NCI-H69 (cell line): ENCODE measurements around the gene TOB1.

ENCODE experiments used
- DNase-seq: peaks from one replicate; lab custom pipeline; 2025; lab: John Stamatoyannopoulos, UW

TOB1 gene, protein sequence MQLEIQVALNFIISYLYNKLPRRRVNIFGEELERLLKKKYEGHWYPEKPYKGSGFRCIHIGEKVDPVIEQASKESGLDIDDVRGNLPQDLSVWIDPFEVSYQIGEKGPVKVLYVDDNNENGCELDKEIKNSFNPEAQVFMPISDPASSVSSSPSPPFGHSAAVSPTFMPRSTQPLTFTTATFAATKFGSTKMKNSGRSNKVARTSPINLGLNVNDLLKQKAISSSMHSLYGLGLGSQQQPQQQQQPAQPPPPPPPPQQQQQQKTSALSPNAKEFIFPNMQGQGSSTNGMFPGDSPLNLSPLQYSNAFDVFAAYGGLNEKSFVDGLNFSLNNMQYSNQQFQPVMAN

DNA sequence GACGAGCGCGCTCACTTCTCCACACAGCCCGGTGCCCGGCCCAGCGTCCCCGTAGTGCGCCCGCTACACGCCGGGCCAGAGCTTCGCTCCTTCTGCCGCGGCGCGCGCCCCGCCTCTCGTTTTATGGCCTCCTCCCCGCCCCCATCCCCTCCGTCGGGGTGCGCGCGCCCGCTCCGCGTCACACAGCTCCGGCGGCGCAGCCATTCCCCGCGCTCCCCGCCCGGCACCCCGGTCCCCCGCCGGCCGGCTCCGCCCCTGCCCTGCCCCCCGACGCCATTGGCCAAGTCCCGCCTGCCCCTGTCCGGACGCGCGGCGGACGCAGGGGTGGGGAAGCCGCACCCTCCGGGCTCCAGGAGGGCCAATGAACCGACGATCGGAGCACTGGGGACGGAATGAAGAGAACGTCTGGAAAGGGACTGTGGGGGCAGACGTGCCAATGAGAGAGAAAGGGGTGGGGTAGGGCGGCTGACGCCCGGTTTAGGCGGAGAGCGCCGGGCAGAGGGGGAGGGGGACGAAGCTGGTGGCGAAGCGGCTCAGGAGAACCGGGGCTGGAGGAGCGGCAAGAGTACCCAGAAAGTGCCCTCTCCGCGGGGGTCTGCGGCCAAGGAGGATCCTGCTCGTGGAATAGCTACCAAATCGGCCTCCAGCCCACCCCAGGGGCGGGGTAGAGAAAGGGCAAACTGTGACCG lies at the start of gene TOB1:
TSS of gene TOB1 (minus strand) at position 94 of the 689 bp plus-strand sequence. CDS start 2,337 bp downstream, outside the sequence.
- peak; percentile 100 for DNase-seq

DNA sequence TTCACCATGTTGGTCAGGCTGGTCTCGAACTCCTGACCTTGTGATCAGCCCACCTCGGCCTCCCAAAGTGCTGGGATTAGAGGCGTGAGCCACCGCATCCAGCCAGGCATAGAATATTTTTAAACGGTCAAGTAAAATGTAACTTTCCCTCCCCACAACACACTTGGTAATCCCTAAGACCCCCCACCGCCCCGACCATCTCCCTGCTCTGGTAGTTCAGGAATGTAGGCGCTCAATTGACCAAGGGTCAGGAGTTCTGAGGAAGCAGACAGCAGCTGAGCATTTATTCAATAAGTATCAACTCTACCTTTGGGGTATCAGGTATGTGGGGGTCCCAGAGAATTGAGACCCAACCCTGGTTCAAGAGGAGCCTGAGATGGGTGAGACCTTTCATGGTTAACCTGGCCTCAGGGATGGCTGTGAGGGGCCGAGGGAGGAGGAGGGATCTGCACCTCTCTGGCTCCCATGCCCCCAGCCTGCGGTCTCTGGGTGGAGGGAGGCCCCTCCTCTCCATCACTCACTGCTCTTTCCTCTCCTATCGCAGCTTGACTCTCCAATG lies 48.4 kb upstream of the TOB1 start:
- no peak for DNase-seq

DNA sequence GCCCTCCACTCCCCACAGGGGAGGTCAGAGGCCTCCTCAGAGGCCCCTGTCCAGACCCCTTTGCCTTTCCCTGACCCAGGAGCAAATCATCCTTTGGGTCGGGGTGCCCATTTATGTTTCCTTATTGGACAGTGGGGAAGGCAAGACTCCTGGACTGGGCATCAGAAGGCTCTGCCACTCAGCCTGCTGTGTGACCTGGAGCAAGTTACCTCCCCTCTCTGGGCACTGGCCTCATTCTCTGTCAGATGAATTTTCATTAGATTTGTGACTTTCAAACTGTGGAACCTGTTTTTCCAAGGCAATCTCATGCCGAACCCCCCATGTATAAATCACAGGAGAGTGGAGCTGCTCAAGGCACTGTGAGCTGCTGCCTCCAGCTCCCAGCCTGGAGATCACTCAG lies 47.0 kb upstream of the TOB1 start:
- no peak for DNase-seq

DNA sequence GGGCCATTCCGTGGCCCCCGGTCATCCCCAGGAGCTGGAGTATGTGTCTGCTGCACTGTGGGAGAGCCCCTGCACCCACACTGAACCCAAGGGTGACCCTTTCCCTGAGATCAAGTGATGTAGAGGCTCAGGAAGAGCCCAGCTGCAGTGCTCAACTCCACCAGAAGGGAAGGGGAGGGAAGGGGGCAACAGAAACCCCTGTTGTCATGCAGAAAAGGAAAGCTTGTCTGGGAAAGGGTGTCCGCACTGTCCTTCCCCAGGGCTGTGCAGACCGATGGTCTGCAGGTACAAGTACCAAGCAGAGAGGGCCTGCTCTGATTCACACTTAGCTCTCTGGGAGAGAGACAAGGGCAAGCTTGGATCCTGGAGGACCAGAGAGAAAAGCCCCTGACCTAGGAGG lies 45.7 kb upstream of the TOB1 start:
- DNase-seq: no peak

DNA sequence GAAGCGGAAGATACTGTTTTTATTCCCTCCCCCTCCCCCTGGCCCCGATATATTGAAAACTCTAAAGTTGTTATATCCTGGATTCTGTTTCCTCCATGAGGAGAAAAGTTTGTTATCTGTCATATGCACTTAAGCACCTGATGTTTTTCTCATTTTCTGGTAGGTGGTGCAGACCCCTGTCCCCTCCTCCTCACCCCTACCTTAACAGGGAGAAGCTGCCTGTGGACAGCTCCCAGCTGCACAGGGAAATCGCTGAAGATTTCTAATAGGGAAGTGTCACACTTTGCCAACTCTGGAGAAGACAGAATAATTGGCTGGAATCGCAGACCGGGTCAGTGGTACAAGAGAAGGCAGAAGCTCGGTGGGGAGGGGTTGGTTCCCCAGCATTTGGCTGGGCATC lies 45.3 kb upstream of the TOB1 start:
- no peak for DNase-seq

DNA sequence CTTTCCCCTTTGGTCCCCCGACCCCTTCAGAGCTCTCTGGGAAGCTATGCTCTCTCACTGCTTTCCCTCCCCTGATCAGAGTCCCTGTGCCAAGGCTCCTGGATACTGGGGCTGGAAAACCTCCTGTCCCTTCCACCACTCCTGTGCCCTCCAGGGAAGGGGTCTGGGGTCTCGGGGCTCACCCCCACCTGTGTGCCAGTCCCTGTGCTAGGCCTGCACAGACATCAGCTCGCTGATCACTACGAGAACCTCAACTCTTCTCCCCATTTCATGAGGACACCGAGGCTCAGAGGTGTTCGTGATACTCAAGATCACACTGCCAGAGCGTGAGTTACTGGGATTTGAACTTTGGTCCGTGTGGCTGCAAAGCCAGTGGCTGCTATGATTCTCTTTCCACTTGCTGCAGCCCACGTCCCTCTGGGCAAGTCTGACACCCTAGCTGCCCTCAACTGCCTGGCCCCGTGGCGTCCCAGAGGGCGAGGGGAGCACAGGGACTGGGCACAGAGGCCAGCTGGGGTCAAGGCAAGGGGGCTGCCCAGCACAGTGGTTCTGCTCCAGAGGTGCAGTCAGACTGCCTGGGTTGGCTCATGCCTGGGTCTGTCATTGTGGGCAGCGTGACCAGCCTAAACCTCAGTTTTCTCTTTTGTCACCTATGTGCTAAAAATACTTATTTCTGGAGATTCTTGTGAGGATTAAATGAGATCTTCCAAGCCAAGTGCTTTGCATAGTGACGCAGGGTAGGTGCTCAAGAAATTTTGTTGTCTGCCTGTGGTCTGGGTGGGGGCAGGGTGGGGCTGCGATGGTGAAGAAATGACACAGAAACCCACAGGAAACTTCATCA lies 43.8 kb upstream of the TOB1 start:
- DNase-seq: no peak

DNA sequence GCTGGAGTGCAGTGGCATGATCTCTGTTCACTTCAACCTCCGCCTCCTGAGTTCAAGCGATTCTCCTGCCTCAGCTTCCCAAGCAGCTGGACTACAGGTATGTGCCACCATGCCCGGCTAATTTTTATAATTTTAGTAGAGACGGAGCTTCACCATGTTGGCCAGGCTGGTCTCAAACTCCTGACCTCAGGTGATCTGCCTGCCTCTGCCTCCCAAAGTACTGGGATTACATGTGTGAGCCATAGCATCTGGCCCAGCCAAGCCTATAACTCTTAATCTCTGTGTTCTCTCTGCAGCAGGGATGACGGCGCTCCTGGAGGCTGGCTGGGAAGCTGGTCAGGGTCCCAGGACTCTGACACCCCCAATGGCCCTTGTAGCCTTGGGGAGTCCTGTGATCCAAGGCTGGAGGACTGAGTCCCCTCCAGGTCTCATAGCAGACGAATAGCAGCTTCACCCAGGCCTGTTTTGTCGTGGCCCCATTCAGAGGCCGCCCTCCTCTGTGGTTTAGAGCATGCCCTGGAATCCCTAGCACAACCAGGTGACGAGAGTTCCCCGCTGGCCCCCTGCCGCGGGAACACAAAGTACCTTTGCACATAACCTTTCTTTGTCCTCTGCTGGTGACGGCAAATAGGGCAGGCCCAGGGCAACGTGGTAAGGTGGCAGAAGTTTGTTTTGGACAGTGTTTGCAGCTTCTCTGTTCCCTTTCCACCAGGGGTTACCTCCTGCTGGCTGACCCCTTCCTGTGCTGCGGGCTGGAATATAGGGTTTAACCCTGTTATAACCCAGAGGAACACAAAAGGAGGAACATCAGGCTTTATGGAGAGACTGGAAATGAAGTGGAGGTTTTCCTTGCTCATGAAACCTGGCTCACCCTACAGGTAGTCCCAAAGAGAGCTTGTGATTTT lies 43.0 kb upstream of the TOB1 start:
- DNase-seq: peak; percentile 90

DNA sequence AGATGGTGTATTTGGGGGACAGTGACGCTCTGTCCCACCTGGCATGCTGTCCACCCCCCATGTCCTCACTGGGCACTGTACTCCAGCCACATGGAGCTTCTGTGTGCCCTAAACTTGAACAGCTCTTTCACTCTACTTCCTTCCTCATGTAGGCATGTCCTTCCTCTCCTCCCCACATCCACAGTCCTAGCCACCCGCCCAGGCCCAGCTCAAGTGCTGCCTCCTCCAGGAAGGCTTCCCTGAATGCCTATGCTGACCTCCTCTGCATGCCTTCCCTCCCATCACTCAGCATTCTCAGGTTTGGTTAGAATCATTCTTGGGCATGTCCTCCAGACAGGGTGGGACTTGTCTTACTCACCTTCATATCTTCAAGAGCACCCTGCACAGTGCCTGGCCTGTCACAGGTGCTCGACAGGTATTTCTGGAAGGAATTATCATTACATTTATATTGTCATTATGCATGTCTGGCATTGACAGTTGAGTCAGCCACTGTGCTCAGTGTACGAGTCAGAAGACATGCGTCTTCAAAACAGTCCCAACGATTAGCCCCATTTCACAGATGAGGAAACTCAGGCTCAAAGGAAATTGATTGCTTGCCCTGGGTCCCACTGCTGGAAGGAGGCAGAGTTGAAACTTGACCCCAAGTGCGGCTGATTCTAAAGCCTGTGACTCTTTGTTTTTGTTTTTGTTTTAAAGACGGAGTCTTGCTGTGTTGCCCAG lies 42.1 kb upstream of the TOB1 start:
- no peak for DNase-seq

DNA sequence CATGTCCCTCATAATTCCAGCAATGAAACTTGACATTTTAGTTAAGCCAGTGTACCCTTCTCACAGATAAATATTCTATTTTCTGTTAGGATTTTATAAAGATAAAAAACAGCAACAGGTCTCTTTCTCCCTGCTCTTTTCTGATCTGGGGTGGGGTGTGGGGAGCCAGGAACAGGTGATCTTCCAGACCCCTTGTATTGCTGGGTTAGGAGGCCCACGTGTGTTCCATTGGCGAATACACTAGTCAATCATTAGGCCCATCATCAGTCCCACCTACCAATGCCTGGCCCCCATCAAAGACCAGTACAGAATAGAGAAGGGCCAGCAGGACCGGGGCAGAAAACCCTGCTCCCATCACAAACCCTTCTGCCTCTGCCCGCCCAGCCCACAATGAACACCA lies 40.3 kb upstream of the TOB1 start:
- DNase-seq: no peak

DNA sequence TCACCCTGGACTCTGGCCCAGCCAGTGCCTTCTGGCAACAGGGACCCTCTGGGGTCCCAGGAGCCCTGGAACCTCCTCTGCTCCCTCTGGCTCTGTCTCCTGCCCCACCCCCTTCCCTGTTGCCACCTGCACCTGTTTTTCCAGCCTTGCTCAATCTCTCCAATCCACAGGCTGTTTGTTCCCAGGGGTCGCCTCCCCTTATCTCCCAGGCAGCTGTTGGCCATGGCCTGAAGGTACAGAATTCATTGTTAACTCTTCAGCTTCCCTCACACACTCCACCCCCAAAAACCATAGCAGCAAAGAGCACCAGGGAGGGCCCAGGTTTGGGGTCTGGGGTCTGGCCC lies 39.3 kb upstream of the TOB1 start:
- peak; percentile 95 for DNase-seq

DNA sequence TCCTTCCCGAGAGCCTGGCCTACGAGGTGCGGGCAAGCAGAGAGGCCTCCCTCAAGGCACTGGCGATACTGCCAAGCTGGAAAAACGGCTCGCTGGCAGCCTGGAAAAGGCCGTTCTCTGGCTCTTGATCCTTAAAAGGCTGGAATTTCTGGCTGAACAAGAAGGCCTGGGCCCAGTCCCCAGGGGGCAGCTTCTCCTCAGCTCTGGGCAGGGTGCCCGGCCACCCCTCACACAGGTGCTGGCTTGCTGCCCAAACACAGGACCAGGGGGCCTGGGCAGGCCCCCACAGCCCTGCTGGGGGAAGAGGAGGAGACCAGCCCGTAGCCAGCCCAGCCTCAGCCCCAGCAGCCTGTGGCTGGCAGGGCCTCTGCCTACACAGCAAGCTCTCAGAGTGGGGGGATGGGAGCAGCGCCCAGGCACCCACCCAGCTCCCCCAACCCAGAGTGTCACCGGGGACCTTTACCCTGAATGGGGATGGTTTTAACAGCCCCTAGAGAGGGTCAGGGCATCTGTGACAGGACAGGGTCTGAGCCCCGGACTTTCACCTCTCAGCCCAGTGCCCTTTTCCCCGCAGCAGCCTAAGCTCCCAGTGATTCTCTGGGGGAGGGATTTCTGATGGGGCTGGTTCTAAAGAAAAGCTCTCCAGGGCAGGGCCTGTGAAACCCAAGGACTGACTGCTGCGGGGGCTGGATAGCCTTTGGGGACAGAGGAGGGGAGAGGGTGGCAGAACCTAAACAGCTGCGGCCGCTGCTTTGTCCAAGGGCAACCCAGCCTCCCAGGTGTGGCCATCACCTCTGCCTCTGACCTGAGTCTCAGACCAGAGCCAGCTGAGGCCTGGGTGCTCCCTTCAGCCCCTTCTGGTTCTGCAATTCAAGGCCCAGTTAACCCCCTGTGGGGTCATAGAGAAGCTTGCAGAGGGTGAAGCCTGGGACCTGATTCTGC lies 38.6 kb upstream of the TOB1 start:
- DNase-seq: peak; percentile 97

DNA sequence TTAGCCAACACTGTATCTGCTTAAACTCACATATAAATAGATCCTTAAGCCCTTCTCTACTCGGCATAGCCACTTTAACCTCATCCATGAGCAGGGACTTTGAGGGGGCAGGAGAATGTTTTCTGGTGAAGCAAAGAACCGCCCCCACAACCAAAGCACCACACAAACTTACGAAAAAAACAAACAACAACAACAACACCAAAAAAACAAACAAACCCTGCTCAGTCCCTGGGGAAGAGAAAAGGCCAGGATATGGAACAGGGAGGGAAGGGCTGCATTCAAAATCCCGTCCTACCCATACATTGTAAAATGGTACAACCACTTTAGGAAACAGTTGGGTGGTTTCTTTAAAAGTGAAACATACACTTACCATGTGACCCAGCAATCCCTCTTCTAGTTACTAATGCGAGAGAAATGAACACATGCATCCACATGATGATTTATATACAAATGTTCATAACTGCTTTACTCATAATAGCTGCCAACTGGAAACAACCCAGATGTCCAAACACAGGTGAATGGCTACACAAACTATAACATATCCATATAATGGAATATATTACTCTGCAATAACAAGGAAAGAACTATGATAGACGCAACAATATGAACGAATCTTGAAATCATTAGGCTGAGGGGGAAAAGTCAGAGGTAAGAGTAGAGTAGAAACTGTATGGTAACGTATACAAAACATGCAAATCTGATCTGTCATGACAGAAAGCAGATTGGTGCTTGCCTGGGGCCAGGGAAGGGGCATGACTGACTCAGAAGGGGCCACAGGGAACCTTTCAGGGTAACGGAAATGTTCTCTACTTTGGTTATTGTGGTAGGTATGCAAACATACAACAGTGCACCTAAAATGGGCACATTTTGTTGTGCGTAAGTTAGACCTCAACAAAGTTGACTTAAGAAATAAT lies 37.7 kb upstream of the TOB1 start:
- peak; percentile 84 for DNase-seq

DNA sequence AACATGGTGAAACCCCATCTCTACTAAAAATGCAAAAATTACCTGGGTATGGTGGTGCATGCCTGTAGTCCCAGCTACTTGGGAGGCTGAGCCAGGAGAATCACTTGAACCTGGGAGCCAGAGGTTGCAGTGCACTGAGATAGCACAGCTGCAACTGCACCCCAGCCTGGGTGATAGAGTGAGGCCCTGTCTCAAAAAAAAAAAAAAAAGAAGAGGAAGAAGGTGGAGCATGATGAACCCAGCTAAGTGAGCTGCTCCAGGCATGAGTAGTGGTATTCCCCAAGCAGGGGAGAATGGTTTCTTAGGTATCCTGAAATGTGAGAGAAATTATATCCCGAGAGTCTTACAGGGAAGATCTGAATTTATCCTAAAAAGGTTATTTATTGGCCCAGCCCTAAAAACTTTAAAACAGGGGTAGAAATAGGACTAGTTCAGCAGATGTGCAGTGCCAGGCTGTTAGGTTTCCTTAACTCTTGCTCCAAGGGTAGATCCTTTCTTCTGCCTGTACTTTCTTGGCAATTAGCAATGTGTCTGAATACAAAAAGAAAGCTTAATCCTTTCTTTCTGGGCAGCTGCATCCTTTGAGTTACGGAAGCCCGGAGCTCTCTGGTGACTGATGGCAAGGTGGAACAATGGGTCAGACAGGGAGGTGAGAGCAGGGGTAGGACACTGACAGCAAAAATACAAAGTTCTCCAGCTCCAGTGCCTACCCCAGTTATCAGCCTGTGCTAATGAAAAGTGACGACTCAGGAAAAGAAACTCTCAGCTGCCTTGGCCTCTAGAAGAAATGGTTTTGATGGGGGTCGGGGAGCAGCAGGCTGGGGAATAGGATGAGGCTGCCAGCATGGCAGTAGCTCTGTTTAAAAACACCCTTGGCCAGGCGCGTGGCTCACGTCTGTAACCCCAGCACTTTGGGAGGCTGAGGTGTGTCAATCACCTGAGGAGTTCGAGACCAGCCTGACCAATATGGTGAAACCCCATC lies 36.5 kb upstream of the TOB1 start:
- no peak for DNase-seq

DNA sequence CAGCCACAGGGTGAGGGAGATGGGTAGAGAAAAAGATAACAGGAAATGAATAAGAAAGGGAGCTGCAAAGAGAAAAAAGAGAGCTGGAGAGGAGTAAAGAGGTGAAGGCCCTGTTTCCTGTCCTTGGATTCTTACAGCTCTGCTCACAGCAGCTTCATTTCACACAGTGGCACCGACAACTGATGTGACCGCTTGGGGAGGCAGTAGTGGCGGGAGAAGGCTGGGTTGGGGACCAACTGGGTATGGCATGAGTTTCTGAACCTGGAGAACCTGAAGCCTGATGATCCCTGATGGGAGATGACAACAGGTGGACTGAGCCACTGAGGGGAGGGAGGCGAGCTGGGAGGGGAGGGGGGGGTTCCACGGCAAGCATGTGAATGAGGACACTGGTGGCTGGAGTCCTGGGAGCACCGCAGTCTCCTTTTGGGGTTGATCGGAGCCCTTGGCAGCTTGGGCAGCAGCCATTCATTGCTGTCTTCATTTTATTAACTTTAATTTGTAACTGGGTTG lies 34.3 kb upstream of the TOB1 start:
- no peak for DNase-seq

DNA sequence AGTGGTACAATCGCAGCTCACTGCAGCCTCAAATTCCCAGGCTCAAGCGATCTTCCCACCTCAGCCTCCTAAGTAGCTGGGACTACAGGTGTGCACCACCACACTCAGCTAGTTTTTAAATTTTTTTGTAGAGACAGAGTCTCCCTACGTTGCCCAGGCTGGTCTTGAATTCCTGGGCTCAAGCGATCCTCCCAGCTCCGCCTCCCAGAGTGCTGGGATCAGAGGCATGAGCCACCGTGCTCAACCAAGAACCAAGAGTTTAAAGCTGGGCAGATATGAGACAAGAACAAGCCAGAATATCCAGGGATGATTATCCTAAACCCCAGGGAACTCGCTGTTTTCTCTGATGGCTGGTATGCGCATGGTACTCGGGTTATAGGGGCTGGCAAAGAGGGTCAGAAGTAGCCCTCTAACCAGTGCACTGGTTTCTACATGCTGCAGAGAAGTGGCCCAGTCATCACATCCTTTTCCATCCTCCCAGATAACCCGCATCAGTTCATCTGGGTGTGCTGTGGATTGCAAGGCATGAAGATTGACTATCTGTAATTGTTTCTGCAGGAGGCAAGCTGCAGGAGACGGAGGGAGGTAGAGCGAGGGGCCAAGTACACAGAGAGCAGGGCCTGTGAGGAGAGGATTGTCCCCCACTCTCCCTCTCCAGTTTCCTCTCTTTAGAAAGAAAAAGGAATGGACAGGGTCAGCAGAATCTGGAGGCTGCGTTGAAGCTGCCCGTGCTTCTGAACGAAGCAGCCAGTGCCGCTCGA lies 33.6 kb upstream of the TOB1 start:
- no peak for DNase-seq

DNA sequence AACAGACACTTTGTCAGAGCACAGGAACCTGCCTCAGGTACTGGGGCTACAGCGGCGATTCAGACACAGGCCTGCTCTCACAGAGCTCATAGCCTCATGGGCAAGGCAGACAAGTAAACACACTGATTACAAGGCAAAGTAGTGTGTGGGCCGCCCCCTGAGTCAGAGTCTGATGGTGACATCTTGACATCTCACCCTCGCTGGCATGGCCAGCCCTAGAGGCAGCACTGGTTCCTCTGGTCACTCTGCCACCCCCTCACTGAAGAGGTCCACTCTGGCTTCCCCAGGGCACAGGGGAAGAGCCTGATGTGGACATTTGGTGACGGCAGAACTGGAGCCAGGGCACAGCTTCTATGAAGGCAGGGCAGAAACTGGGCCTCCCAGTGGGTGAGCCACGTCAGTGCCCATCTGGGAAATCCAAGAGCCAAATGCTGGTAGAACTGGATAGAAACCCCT lies 32.9 kb upstream of the TOB1 start:
- peak; percentile 59 for DNase-seq
